Measurements from ENCODE around the gene LARP1.

The LARP1 gene

DNA sequence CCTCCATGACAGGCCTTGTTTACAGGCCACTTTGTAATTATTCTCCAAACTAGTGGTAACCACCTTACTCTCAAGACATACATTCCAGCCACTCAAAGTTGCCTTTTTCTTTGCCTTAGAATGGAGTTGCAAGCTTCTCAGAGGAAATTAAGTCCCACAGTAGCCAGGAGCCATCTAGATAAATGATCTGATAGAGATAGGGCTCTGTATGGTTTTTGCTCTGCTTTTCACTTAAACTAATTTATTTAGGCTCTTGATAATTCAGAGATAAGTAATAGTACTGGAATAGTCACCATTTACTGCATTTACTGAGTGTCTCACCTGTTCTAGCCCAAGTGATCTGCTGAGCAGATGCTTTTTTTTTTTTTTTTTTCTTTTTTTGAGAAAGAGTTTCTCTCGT, 7.5 kb downstream of the LARP1 start:
- Histone ChIP-seq H3K27me3 (ENCODE audit: insufficient read depth, low read depth, severe bottlenecking) (no peaks in the 10 kb centered on the region), H3K4me3 (ENCODE audit: low read depth, low read length) (no peak overlapping the region), H3K9me3 (ENCODE audit: severe bottlenecking) (no peaks in the 10 kb centered on the region), H3K36me3 (peaks cover 6% of the 10 kb centered on the region), H3K27ac (no peak overlapping the region)
- DNase-seq: no peak
- TF ChIP-seq, protein P1, sequence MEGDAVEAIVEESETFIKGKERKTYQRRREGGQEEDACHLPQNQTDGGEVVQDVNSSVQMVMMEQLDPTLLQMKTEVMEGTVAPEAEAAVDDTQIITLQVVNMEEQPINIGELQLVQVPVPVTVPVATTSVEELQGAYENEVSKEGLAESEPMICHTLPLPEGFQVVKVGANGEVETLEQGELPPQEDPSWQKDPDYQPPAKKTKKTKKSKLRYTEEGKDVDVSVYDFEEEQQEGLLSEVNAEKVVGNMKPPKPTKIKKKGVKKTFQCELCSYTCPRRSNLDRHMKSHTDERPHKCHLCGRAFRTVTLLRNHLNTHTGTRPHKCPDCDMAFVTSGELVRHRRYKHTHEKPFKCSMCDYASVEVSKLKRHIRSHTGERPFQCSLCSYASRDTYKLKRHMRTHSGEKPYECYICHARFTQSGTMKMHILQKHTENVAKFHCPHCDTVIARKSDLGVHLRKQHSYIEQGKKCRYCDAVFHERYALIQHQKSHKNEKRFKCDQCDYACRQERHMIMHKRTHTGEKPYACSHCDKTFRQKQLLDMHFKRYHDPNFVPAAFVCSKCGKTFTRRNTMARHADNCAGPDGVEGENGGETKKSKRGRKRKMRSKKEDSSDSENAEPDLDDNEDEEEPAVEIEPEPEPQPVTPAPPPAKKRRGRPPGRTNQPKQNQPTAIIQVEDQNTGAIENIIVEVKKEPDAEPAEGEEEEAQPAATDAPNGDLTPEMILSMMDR (IDR thresholded peaks at IDR 0.05; ENCODE audit: low read depth, low read length): no peak

DNA sequence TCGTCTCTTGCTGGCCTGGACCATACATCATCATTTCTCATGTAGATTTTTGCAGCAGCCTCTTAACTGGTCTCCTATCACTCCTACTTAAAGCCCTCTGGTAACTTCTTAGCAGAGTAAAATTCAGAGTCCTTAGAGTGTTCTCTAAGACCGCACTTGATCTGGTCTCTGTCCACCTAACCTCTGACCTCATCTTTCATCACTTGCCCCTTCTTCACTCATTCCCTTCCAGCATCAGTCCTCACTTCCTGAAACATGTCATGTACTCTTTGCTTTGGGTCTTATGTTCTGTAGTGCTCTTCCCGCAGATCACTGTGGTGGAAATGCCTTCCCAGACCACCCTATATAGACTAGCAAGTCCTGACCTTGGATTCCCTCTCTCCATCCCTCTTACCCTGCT, 9.8 kb downstream of the LARP1 start:
- Histone ChIP-seq H3K9me3 (ENCODE audit: severe bottlenecking) (no peaks in the 10 kb centered on the region), H3K27me3 (ENCODE audit: insufficient read depth, low read depth, severe bottlenecking) (no peaks in the 10 kb centered on the region), H3K4me3 (ENCODE audit: low read depth, low read length) (no peak overlapping the region), H3K27ac (no peak overlapping the region), H3K36me3 (peaks cover 6% of the 10 kb centered on the region)
- TF ChIP-seq, protein P1 (IDR thresholded peaks at IDR 0.05; ENCODE audit: low read depth, low read length): no peak
- DNase-seq: no peak

DNA sequence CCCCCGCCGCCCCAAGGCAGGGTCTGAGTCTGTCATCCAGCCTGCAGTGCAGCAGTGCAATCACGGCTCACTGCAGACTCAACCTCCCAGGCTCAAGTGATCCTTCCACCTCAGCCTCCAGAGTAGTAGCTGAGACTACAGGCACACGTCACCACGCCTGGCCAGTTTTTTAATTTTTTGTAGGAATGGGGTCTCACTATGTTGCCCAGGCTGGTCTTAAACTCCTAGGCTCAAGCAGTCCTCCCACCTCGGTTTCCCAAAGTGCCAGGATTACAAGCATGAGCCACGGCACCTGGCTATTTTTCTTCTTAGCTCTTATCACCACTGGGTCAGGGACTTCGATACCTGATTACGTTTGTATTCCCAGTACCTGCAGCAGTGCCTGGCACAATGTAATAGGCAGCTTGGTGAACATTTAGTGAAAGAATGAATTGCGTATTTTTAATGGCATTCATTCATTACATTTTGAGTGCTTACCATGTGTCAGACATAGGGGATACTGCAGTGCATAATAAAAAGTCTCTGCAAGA, 10.3 kb downstream of the LARP1 start:
- peaks cover 6% of the 10 kb centered on the region for H3K36me3 ChIP-seq
- H3K4me3 ChIP-seq (ENCODE audit: low read depth, low read length): no peak overlapping the region
- H3K27ac ChIP-seq: no peak overlapping the region
- TF ChIP-seq, protein P1 (IDR thresholded peaks at IDR 0.05; ENCODE audit: low read depth, low read length): no peak
- no peaks in the 10 kb centered on the region for H3K9me3 ChIP-seq (ENCODE audit: severe bottlenecking)
- H3K27me3 ChIP-seq (ENCODE audit: insufficient read depth, low read depth, severe bottlenecking): no peaks in the 10 kb centered on the region
- DNase-seq: no peak

DNA sequence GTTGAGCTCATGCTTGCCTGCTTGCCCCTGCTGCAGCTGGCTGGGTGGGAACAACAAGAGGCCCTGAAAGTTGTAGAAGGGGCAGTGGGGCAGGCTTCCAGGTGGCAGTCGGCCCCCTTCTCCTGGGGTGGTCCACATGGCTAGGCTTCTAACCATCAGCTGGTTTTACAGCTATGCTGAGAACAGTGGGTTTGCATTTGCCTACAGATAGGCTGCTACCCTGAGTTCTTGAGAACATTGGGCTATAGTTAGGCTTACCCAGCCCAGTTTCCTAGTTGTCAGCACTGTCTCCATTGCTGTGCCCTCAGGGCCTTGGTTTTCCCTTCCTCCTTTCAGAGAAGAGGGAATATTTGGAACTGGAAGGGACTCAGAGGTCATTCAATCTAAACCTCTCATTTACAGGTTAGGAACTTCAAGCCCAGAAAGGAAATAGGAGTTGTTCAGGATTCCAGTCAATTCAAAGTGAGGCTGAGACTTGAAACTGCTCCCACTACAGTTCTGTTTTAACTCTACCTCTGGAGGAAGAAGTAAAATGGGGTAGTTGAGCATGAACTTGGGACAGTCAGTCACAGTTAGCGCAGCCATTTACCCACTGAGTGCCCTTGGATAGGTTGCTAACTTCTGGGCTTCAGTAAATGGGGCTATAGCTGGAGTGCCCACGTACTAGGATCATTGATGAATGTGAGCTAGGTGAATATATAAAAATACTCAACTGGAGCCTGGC, 11.5 kb downstream of the LARP1 start:
- H3K9me3 ChIP-seq (ENCODE audit: severe bottlenecking): no peaks in the 10 kb centered on the region
- H3K27ac ChIP-seq: no peak overlapping the region
- TF ChIP-seq, protein P1 (IDR thresholded peaks at IDR 0.05; ENCODE audit: low read depth, low read length): no peak
- H3K4me3 ChIP-seq (ENCODE audit: low read depth, low read length): no peak overlapping the region
- H3K27me3 ChIP-seq (ENCODE audit: insufficient read depth, low read depth, severe bottlenecking): no peaks in the 10 kb centered on the region
- peaks cover 1% of the 10 kb centered on the region for H3K36me3 ChIP-seq
- no peak for DNase-seq

DNA sequence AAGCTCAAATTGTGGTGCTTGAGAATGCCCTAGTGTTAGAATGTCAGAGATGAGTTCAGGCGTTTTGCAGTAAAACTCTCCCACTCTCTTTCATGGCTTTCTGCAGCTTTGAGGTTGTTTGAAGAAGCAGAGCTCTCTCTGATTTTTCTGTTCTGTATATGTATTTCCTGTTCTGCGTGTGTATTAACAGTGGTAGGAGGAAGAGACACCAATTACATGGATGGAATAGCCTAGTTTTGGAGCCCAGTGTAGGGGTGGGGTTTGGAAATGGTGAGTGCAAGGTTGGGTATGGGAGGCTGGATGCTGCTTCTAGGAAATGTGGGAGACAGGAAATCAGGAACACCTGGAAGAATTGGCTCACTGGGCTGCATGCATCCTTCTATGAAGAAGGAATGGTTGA, 12.4 kb downstream of the LARP1 start:
- no peak for DNase-seq
- TF ChIP-seq, protein P1 (IDR thresholded peaks at IDR 0.05; ENCODE audit: low read depth, low read length): no peak
- H3K27me3 ChIP-seq (ENCODE audit: insufficient read depth, low read depth, severe bottlenecking): no peaks in the 10 kb centered on the region
- no peaks in the 10 kb centered on the region; the same call in none of the 2 replicates for H3K36me3 ChIP-seq
- H3K4me3 ChIP-seq (ENCODE audit: low read depth, low read length): no peak overlapping the region
- H3K9me3 ChIP-seq (ENCODE audit: severe bottlenecking): no peaks in the 10 kb centered on the region
- no peak overlapping the region for H3K27ac ChIP-seq
